ENCODE results near the gene CD300LD.

The CD300LD gene

GRCh38 chr17:74543406-74543805 lies 48.7 kb downstream of the CD300LD start:
- DNase-seq = no peak

GRCh38 chr17:74542727-74543383 lies 49.2 kb downstream of the CD300LD start:
- DNase-seq = no peak

GRCh38 chr17:74542166-74542565 lies 49.9 kb downstream of the CD300LD start:
- no peak for DNase-seq

- DNase-seq = no peak
Observed at GRCh38 chr17:74541176-74542111, 50.6 kb downstream of the CD300LD start.

DNA sequence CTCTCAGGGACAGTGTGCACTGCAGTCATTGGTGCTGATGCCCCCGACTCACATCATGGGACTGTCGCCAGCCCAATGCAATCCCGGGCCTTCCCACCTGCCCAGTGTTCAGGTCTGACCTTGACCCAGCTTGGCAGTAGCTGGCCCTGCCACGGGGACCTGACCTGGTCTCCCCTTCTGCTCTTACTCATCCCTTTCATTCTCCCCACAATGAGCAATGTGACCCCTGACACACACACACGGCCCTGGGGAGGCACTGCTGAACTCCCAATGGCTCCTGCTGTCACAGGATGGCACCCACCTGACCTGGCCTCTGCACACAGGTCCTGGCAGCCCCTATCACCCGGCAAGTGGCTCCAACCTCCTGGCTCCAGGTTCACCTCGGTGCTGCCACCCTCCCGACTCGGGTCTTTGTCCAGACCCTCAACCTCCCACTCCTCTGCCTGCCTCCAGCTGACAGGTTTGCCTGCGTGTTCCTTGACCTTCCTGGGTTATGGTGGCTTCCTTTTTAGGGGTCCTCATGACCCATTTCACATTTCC lies 52.7 kb downstream of the CD300LD start:
- DNase-seq = no peak

DNA sequence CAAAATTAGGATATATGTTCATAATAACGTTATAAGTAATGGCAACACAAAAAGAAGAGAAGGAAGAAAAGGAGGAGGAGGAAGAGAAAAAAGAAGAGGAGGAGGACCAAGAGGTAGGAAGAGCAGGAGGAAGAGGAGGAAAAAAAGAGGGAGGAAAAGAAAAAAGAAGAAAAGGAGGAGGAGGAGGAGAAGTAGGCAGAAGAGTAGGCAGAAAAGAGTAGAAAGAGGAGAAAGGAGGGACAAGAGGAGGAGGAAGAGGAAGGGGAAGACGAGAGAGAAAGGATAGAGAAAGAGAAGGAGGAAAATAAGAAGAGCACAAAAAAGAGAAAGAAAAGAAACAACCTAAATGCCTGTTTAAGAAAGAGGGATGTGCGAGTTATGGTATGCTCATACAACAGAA lies 55.2 kb downstream of the CD300LD start:
- DNase-seq = no peak

DNA sequence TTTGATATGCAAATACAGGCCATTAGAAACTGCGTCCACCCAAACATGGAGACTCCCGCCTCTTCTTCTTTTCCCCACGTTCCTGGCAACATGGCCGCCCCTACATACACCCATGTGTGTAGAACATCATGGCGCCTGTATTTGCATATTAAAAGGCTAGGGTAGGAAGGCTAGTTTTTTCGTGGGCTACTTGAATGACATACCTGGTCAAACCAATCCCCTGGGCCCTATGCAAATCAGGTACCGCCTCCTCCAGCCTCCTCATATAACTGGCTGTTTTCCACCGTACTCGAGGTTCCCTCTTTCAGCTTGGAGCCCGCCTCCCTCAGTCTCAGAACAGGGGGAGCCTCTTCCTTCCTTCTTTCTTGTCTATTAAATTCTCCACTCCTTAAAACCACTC lies 60.0 kb downstream of the CD300LD start:
- DNase-seq = no peak

- no peak for DNase-seq
Observed at GRCh38 chr17:74531231-74531761, 60.8 kb downstream of the CD300LD start, which contains the start of gene CD300LB. CD300LB (minus strand) TSS chr17:74531475; CDS start chr17:74531350, 125 bp downstream.

- no peak for DNase-seq
Observed at GRCh38 chr17:74530831-74531150, 61.3 kb downstream of the CD300LD start.

Measured in NCI-H187 (cell line).